ENCODE results near the gene PRPF31.

The PRPF31 gene

GRCh38 chr19:54142166-54142780 is 26.7 kb downstream of the PRPF31 start:
- no peak for DNase-seq

DNA sequence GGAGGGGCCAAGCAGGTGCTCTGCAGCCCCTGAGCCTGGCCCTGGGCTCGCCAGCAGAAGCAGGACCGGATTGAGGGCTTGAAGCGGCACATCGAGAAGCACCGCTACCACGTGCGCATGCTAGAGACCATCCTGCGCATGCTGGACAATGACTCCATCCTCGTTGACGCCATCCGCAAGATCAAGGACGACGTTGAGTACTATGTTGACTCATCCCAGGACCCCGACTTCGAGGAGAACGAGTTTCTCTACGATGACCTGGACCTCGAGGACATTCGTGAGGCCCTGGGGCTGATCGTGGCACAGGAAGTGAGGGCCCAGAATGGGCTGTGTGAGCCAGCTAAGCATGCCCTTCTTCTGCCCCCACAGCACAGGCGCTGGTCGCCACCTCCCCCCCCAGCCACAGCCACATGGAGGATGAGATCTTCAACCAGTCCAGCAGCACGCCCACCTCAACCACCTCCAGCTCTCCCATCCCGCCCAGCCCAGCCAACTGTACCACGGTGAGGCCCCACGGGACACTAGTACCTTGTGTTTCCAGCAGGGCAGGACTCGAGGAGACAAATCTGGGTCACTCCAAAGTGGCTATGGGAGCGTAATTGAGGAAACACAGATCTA is 30.1 kb downstream of the PRPF31 start:
- DNase-seq, result no peak

- DNase-seq, result no peak
Observed at GRCh38 chr19:54147676-54148075, 32.1 kb downstream of the PRPF31 start.

DNA sequence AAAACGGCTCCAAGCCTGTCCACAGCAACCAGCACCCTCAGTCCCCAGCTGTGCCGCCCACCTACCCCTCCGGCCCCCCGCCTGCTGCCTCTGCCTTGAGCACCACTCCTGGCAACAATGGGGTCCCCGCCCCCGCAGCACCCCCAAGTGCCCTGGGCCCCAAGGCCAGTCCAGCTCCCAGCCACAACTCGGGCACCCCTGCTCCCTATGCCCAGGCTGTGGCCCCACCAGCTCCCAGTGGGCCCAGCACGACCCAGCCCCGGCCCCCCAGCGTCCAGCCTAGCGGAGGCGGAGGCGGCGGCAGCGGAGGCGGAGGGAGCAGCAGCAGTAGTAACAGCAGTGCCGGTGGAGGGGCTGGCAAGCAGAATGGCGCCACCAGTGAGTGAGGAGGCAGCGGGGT is 32.6 kb downstream of the PRPF31 start:
- DNase-seq, result no peak

- no peak for DNase-seq
Observed at GRCh38 chr19:54149021-54149812, 33.7 kb downstream of the PRPF31 start.

DNA sequence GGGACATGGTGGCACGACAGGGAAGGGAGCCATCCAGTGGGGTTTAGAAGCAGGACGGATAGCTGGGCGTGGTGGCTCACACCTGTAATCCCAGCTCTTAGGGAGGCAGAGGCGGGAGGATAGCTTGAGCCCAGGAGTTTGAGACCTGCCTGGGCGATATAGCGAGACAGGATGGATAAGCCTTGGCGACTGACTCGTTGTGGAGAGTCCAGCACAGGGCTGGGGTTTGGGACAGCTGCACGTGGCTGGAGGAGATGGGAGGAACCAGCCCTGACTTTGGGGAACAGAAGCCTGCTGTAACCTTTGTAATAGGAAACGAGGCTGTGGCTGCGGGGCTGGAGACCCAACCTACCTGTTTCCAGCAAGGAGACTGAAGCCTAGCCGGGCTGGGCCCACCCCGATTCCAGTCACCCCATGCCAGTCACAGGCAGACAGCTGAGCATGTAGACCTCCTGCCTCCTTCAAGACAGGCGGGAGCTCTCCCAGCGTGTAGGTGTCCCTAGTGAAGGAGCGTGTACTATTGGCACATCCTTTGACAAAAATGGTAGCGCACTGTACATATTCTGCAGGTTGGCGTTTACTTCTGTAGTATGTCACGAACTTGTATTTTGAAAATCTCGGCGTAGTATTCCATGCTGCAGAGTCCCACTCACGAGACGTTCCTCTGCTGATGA is 35.9 kb downstream of the PRPF31 start:
- DNase-seq, result no peak

- no peak for DNase-seq
Observed at GRCh38 chr19:54152267-54152666, 36.7 kb downstream of the PRPF31 start.

GRCh38 chr19:54152878-54153524 is 37.4 kb downstream of the PRPF31 start:
- no peak for DNase-seq

DNA sequence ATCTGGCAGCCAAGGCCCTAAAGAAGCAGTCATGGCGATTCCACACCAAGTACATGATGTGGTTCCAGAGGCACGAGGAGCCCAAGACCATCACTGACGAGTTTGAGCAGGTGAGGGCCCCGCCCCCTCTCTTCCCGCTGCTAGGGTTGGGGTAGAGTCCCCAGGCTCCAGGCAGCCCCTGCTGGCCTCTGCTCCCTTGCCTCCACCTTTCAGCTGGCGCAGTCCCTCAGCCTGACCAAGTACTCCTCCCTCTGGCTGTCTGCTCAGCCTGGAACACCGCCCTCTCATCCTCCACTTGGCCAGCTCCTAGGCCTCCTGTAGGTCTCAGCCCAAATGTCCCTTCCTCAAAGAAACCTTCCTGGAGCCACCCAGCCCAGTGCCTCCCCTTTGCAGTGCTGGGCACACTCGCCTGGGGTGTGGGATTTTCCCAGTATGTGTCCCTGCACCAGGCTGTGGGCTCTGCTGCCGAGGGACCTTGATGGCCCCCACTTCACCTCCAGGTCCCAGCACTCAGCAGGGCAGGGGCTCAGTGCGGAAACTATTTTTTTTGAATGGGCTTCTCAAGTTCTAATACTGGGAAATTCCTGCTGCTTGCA is 38.3 kb downstream of the PRPF31 start:
- no peak for DNase-seq

DNA sequence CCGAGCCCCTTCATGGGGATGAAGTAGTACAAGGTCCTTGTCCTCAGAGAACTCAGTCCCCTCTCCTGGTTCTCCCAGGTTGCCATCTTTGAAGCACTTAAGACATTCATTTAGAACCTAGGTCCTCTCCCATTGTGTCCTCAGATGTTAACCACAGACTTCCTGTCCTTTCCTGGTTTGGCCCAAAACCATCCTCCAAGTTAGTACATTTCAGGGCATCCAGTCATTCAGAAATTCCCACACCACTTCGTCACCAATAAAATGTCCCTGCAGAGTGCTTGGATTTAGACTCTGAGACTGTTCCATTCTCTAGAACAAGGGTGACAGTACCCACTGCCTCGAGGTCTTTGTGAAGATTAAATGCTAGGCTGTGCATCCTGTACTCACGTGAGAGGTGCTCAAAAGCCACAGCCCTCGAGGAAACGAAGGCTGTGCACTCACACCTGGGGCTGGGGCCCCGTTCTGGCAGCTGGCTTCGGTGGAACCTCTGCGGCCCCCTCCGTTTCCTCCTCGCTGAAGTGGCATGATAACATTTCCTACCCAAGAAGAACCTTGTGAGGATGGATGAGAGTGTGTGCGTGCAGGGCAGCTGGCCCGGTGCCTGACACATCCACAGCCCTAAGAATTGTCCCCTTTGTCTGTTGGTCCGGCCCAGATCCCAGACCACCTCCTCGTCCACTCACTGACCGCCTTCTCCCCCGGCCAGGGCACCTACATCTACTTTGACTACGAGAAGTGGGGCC is 39.2 kb downstream of the PRPF31 start:
- no peak for DNase-seq

GRCh38 chr19:54155694-54156093 is 40.1 kb downstream of the PRPF31 start:
- DNase-seq, result no peak

DNA sequence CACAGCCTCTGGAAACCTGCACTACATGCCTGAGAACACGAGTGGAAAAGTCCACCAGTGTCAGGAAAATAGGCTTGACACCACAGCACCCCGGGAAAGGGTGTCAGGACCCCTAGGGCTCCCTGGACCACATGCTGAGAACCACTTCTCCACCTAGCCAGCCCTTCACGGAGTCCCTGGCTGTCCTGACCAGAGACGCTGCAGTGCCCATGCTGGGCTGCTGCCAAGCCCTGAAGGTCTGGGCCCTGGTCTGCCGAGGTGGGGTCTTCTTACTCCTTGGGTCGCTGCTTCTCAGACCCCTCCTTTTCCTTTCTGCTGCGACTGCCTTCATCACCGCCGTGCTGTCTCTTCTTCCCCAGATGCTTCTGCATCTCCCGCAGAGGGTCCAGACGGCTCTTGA is 40.9 kb downstream of the PRPF31 start:
- DNase-seq, result no peak

- peak; percentile 19 for DNase-seq
Observed at GRCh38 chr19:54156953-54157352, 41.4 kb downstream of the PRPF31 start.

DNA sequence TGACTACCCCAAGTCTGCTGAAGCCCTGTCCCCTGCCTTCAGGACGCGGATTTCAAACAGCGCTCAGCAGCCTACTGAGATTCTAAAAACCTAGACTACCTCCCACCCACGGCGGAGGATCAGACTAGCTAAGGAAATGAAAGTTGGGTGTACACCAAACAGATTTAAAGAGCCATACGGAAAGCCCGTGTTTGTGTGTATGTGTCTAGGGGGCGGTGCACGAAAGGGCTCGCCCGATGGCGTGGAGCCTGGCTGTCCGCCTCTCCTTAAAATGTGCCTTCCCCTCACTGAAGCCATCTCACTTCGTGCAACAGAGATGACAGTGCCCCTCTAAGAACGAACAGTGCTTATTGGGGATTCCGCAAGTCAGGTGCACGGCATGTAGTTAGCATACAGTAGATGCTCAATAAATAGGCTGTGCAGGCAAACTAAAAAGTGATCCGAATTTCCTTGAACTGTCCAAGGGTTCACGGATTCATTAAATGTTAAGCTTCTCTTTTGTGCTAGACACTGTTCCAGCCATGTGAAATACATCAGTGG is 43.3 kb downstream of the PRPF31 start:
- no peak for DNase-seq

GRCh38 chr19:54159352-54160181 is 44.0 kb downstream of the PRPF31 start, which contains the start of gene LENG1:
TSS of gene LENG1 (minus strand) at chr19:54159721. CDS start at chr19:54159695, 26 bp downstream.
- peak; percentile 98 for DNase-seq

DNA sequence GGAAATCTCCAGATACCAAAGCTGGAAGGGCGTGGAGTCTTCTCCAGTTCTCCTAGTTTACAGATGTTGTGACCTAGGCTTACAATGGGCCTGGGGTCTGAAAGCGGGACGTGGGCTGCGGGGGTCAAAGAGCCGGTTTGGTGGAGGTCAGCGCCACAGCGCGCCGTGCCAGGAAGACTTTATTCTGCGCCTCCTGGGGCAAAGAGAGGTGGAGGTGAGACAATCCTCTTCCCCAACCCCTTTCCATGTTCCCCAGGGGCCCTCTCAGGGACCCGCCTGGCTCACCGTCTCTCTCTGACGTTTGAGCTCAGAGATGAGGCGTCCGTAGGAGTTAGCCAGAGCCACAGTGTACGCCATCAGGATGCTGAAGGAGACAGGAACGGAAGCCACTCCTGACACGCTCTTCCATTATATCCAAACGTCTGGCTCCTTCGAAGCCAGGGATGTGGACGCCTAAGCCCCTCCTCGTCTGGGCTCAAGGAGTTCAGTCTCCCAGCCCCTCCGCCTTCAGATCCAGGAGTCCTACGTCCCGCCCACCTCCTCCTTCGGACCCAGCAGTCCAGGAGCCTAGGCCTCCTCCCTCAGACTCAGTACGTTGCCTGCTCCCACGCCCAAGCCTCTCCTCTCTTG is 44.7 kb downstream of the PRPF31 start:
- DNase-seq, result peak; percentile 47

DNA sequence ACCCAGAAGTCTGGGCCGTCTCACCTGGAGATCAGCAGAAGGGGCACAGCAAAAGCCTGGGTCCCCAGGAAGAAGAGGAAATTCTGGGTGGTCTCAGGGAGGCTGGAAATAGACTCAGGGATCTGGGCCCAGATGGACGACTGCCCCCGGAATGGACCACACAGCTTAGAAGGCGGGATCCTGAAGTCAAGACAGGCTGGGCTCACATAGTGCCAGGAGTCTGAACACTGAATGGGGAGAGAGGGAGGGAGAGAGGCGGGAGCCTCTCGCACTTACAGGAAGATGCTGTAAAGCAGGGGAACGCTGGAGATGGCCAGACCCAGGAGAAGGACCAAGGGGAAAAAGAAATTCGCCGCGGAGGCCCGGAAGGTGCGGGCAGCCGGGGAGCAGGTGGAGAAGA is 45.3 kb downstream of the PRPF31 start:
- peak; percentile 36 for DNase-seq

- no peak for DNase-seq
Observed at GRCh38 chr19:54162241-54162805, 46.8 kb downstream of the PRPF31 start.

DNA sequence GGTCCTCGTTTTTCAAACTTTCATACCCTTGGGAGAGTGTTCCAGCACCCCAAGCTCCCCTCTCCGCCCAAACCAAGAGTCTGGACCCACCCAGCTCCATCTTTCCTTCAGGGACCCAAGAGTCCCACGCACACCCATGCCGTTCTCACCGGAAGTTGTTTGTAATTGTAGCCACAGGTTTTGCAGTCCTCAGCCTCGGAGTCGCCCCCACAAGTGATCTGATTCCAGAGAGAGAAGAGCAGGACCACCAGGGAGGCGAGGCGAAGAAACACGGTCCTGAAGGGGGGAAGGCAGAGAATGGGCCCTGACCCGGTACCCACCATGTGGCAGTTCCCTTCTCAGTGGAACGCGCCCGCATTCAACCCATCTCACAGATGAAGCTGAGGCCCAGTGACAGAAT is 47.3 kb downstream of the PRPF31 start:
- DNase-seq, result no peak
